SIG-M5 (cell line): ENCODE results near the gene VEGFA.
"Not testable (repeated sequence)": the region's sequence is repeated elsewhere in the genome, so short reads cannot be mapped to it uniquely, and the experiment has no call there.

Experiments used
- DNase-seq: peaks from one replicate; lab custom pipeline; 2025; lab: John Stamatoyannopoulos, UW

The VEGFA gene

DNA sequence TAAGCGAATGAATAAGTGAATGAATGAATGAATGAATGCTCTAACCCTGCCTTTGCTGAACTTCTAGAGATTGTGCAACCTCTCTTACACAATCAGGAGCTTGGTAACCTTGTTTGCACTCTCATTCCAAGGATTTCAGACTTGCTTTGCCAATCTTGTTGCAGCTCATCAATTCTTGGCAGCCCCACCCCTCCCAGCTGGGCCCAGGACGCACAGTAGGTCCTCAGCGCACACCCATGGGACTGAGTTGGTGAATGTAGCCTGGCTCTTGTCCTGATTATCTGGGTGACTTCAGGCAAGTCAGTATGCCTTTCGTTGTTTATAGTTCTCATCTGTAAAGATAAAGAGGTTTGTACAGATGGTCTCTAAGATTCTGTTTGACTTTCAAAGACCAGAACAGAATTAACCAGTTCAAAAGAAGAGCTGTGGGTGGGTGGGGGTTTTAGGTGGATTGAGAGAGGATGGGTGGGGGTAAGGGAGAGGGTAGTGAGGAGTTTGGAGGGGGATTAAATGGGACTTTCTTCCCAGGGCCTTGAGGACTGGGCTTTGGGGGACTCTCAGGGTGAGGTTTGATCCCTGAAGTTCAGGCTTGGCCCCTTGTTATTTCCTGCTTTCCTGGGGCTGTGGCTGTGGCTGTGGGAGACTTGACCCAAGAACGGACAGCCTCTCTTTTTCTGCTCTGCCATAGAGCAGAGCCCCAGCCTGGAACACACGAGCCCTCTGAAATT is 33.2 kb downstream of the VEGFA start:
- no peak for DNase-seq

DNA sequence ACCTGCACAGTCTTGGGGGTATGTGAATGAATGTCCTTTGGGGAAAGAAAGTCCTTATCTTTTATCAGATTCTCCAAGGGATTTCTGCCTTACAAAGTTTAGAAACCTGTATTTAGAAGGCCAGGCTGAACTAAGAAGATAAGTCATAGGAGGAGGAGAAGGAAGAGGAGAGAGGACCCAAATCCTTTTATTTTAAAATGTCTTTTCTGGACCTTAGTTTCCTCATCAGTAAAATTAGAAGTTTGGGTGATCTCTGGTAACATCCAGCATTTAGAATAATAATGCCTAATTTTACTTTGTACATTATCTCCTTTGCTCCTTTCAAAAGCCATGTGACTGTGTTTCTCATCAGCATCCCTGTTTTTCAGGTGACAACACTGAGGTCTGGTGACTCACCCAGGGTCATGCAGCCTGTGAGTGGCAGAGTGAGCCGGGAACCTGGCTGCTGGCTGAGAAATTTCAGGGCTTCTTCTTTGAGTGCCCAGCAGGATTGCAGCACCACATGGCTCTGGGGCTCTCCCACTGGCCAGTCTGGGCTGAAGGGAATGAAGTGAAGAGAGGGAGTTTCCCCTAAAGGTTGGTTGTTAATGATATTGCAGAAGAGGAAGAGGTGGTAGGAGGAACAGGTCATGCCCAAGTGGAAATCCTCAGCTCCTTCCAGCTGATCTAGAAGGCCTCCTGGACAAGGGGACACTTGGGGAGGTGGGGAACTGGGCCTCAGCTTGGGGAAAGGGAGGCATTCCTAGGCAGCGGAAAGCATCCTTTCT is 34.0 kb downstream of the VEGFA start:
- no peak for DNase-seq

GRCh38 chr6:43804550-43805223 is 34.7 kb downstream of the VEGFA start:
- DNase-seq: no peak

GRCh38 chr6:43805699-43806042 is 35.7 kb downstream of the VEGFA start:
- DNase-seq: no peak

GRCh38 chr6:43806043-43806757 is 36.2 kb downstream of the VEGFA start:
- DNase-seq: no peak

DNA sequence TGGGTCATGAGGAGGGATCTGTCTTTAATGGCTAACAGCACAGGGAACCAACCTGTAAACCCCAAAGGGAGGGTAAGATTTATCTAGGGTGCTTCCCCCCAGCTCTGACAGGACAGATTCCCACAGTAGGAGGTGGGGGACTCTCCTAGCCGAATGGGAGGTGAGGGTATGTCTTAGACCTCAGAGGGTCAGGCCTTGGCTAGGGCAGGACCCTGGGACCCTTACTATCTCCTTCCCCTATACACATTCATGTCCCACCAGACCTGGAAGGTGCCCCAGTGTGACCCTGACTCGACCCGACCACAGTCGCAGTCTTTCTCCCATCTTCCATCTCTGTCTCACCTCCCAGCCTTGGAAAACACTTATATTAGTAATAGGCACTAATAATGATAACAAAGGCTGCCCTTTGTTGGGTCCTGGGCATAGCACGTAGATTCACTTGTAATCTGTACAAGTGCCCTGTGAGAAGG is 36.8 kb downstream of the VEGFA start:
- DNase-seq: no peak

DNA sequence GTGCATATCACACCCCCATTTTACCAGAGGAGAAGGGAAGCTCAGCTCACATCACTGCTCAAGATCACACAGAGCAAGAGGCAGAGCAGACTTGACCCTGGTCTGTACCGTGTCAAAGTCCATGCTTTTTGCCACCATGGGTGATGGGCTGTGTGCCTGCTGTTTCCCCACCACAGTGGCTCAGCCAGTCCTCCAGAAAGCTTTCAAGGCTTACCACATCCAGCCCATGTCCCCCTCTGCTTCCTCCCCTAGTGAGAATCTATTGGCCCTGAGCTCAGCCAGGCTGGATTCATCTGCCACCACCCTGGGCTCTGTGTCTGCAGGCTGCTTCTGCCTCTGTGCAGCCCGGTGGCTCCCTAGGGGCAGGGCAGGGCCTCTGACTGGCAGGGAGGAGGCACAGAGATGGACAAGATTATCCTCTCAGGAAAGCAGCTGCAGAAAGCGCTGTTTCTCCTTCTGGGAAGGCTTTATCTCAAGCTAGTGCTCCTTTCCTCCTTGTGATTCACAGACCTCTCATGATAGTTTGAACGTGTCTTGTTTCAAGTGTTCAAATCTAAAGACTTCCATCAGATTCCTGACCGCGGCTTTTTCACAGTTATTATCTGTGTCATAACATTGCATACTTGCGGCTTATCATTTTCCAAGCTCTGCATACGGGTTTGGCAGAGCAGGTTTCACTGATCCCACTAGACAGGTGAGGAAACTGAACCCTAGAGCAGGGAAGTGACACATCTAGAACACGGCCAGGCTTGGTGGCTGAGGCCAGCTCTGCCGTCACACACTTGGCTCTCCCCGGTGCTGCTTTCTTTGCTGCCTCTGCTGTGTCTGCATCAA is 37.4 kb downstream of the VEGFA start:
- no peak for DNase-seq

GRCh38 chr6:43808412-43808811 is 38.4 kb downstream of the VEGFA start:
- DNase-seq: no peak

GRCh38 chr6:43809417-43810305 is 39.6 kb downstream of the VEGFA start:
- DNase-seq: no peak

GRCh38 chr6:43810965-43811732 is 41.1 kb downstream of the VEGFA start:
- DNase-seq: no peak

DNA sequence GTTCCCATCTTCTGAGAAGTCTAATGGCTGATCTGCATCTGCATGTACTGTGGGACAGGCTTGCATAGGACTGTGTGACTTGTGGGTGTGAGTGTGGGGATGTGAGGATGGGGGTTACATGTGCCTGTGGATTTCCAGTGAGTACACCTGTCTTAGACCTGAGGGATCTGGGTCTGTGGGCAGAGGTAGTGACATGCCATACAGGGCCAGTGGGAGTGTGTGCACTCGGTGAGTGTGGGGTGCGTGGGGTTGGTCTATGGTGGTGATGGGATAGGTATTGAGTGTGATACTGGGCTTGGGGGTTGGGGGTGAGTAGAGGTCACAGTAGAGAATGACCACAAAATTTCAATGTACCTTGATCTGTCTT is 41.7 kb downstream of the VEGFA start:
- DNase-seq: no peak

DNA sequence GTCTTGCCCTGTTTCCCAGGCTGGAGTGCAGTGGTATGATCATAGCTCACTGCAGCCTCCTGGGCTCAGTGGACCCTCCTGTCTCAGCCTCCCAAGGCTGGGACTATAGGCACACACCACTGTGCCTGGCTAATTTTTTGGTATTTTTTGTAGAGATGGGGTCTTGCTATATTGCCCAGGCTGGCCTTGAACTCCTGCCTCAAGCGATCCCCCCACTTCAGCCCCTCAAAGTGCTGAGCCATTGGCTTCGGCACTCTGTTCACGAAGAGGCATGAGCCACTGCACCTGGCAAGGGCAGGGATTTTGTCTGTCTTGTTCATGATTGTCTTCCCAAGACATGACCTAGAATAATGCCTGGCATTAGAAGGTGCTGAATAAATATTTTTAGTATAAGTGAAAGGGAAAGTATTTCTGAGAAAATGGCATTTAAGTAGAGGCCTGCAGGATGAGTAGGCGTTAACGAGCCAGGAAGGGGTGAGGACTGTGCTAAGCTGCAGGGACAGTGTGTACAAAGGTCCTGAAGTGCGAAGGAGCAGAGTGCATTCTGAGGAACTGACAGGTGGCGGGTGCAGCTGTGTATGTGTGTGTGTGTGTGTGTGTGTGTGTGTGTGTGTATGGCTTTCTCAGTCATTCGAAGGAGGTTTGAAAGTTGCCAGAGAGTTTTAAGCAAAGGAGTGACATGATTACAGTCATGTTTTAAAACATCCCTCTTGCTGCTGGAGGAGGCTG is 43.0 kb downstream of the VEGFA start:
- DNase-seq: no peak

DNA sequence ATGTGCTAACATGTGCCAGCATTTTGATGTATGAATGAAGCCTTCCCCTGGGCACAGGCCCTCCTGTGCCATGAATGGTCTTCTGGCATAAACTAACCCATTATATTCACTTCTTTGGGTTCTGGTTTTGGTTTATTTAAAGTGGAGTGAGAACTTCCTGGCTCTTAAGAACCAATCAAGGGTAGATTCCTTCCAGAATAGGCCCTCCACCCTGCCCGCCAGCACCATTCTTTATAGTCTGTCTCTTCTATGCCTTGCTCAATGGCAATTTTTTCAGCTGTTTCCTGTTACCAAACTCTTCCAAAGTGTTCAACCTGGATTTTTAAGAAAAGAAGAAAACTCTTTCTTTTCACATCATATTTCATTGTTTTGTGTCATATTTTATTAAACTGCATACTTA is 44.1 kb downstream of the VEGFA start:
- DNase-seq: no peak

GRCh38 chr6:43814865-43815264 is 44.9 kb downstream of the VEGFA start:
- DNase-seq: no peak

DNA sequence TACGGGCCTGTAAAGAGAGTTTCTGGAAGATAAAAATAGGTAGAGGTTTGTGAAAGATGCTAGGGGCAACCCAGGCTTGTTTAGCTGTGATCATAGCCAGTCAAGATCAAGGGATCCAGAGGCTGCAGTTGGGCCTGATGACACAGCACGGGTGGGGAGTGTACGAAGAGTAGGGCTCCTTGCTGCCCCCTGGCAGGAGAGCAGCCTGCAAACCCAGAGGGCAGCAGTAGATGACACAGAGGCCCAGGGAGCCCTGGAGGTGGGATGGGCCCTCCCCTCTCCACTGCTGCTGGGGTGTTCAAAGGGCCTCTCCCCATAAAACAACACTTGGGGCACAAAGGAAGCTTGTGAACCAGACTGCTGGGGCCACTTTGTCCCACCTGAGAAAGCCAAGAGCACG is 47.2 kb downstream of the VEGFA start:
- DNase-seq: no peak

DNA sequence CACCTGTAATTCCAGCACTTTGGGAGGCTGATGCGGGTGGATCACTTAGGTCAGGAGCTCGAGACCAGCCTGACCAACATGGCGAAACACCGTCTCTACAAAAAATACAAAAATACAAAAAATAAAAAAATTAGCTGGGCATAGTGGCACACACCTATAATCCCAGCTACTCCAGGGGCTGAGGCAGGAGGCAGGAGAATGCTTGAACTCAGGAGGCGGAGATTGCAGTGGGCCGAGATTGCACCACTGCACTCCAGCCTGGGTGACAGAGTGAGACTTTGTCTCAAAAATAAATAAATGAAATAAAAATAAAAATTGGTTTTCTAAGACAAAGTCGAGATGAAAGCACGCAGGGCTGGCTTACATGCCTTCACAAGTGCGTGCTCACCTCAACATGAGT is 49.0 kb downstream of the VEGFA start:
- DNase-seq: not testable (repeated sequence)

- DNase-seq: no peak
Measured at GRCh38 chr6:43819958-43820357, 49.9 kb downstream of the VEGFA start.

DNA sequence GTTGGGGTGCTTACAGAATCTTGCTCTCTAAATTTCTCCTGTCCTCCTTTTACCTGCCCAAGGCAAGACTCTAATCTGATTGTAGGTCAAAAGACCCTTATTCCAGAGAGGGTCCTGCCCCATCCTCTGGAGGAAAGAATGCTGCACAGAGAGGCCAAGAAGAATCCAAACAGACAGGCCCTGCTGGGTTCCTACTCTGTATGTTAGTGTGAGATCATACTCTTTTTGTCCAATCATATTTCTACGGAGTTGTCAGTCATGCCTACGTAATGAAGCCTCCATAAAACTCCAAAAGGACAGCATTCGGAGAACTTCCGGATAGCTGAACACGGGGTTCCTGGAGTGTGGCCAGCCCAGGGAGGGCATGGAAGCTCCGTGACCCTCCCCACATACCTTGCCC is 50.5 kb downstream of the VEGFA start:
- no peak for DNase-seq
